SK-N-SH treated with all-trans-retinoic acid at 6 μM for 48 hours (cell line): ENCODE results near the gene DNAH14.
"Not testable (repeated sequence)": the region's sequence is repeated elsewhere in the genome, so short reads cannot be mapped to it uniquely, and the experiment has no call there.

Source experiments
- ATAC-seq: fragments of 200-7000 bp; cut with Tn5 transposase; 3 replicates; pipeline ENCODE4 v1.9.1; 2020; ENCODE audit warnings: mild to moderate bottlenecking, moderate library complexity
- ARNTL ChIP-seq: fragments of 450-650 bp; formaldehyde crosslinking; IDR thresholded peaks from 2 replicates; pipeline ENCODE4 v1.5.0; 2020; ENCODE audit warnings: low read depth, mild to moderate bottlenecking, moderate library complexity, borderline replicate concordance
- BACH2 ChIP-seq: fragments of 250-450 bp; sonication (Bioruptor Pico); IDR thresholded peaks from 2 replicates; pipeline ENCODE4 v1.9.0; 2021; ENCODE audit warnings: mild to moderate bottlenecking, borderline replicate concordance
- CREB5 ChIP-seq: fragments of 250-450 bp; sonication (Bioruptor Pico); IDR thresholded peaks from 2 replicates; pipeline ENCODE4 v1.5.1; 2020; ENCODE audit warnings: low read depth, mild to moderate bottlenecking, moderate library complexity
- CSDC2 ChIP-seq: fragments of 250-450 bp; sonication (Bioruptor Pico); IDR thresholded peaks from 2 replicates; pipeline ENCODE4 v1.5.0; 2020; ENCODE audit warnings: mild to moderate bottlenecking, moderate library complexity
- ESRRG ChIP-seq: fragments of 250-450 bp; sonication (Bioruptor Pico); IDR thresholded peaks from 2 replicates; pipeline ENCODE4 v1.6.1; 2021; ENCODE audit warnings: mild to moderate bottlenecking
- GLIS3 ChIP-seq: fragments of 250-450 bp; sonication (Bioruptor Pico); IDR thresholded peaks from 2 replicates; pipeline ENCODE4 v1.5.0; 2020; ENCODE audit warnings: mild to moderate bottlenecking, moderate library complexity
- ISL1 ChIP-seq: fragments of 250-450 bp; sonication (Bioruptor Pico); IDR thresholded peaks from 2 replicates; pipeline ENCODE4 v2.1.2; 2022; ENCODE audit warnings: mild to moderate bottlenecking, moderate library complexity
- OSR1 ChIP-seq: fragments of 250-450 bp; sonication (Bioruptor Pico); IDR thresholded peaks from 2 replicates; pipeline ENCODE4 v1.8.0; 2022; ENCODE audit warnings: moderate library complexity, mild to moderate bottlenecking, inconsistent platforms
- PATZ1 ChIP-seq: fragments of 250-450 bp; sonication (Bioruptor Pico); IDR thresholded peaks from 2 replicates; pipeline ENCODE4 v1.8.0; 2020; ENCODE audit warnings: mild to moderate bottlenecking, moderate library complexity, borderline replicate concordance
- POU6F1 ChIP-seq: fragments of 250-450 bp; sonication (Bioruptor Pico); IDR thresholded peaks from 2 replicates; pipeline ENCODE4 v1.8.0; 2021; ENCODE audit warnings: low read depth, mild to moderate bottlenecking, moderate library complexity, borderline replicate concordance
- PPARA ChIP-seq: fragments of 250-450 bp; sonication (Bioruptor Pico); IDR thresholded peaks from 2 replicates; pipeline ENCODE4 v1.5.0; 2020; ENCODE audit warnings: mild to moderate bottlenecking, borderline replicate concordance
- RARB ChIP-seq: fragments of 250-450 bp; sonication (Bioruptor Pico); IDR thresholded peaks from 2 replicates; pipeline ENCODE4 v1.8.0; 2021; ENCODE audit warnings: mild to moderate bottlenecking, moderate library complexity
- SNAI2 ChIP-seq: fragments of 250-450 bp; sonication (Bioruptor Pico); IDR thresholded peaks from 2 replicates; pipeline ENCODE4 v1.5.0; 2020; ENCODE audit warnings: mild to moderate bottlenecking, moderate library complexity
- TCF4 ChIP-seq: fragments of 250-450 bp; sonication (Bioruptor Pico); IDR thresholded peaks from 2 replicates; pipeline ENCODE4 v1.8.0; 2021; ENCODE audit warnings: mild to moderate bottlenecking, moderate library complexity, borderline replicate concordance
- TOX ChIP-seq: fragments of 250-450 bp; sonication (Bioruptor Pico); IDR thresholded peaks from 2 replicates; pipeline ENCODE4 v1.8.0; 2021; ENCODE audit warnings: mild to moderate bottlenecking, moderate library complexity, borderline replicate concordance
- TSHZ2 ChIP-seq: fragments of 250-450 bp; sonication (Bioruptor Pico); IDR thresholded peaks from 2 replicates; pipeline ENCODE4 v1.5.0; 2020; ENCODE audit warnings: mild to moderate bottlenecking, moderate library complexity
- ZC3H10 ChIP-seq: fragments of 250-450 bp; sonication (Bioruptor Pico); IDR thresholded peaks from 2 replicates; pipeline ENCODE4 v1.5.1; 2021; ENCODE audit warnings: mild to moderate bottlenecking, moderate library complexity
- ZFP3 ChIP-seq: fragments of 250-450 bp; sonication (Bioruptor Pico); IDR thresholded peaks from 2 replicates; pipeline ENCODE4 v1.5.0; 2020; ENCODE audit warnings: mild to moderate bottlenecking, moderate library complexity
- ZFP30 ChIP-seq: fragments of 450-650 bp; formaldehyde crosslinking; IDR thresholded peaks from 2 replicates; pipeline ENCODE4 v1.5.0; 2022; ENCODE audit warnings: mild to moderate bottlenecking, moderate library complexity
- ZNF565 ChIP-seq: fragments of 450-650 bp; formaldehyde crosslinking; conservative IDR thresholded peaks from 2 replicates; pipeline ENCODE4 v1.5.0; 2020; ENCODE audit warnings: low read depth, mild to moderate bottlenecking, moderate library complexity
- ZNF70 ChIP-seq: fragments of 450-650 bp; formaldehyde crosslinking; IDR thresholded peaks from 2 replicates; pipeline ENCODE4 v1.5.0; 2020; ENCODE audit warnings: mild to moderate bottlenecking, moderate library complexity
- ZNF8 ChIP-seq: fragments of 450-650 bp; formaldehyde crosslinking; IDR thresholded peaks from 2 replicates; pipeline ENCODE4 v1.5.0; 2020; ENCODE audit warnings: mild to moderate bottlenecking, moderate library complexity

The DNAH14 gene

GRCh38 chr1:225230483-225230882 is 301.0 kb downstream of the DNAH14 start:
- TF ChIP-seq ZC3H10 (CRISPR knock-in tag) (no peak), TCF4 (CRISPR knock-in tag) (no peak), SNAI2 (CRISPR knock-in tag) (no peak), ZFP3 (no peak), GLIS3 (CRISPR knock-in tag) (no peak), TSHZ2 (CRISPR knock-in tag) (no peak), ISL1 (CRISPR knock-in tag) (no peak), ZNF70 (CRISPR knock-in tag) (no peak), PPARA (CRISPR knock-in tag) (no peak), ARNTL (CRISPR knock-in tag) (no peak), ZFP30 (no peak), ESRRG (CRISPR knock-in tag) (no peak), TOX (CRISPR knock-in tag) (no peak), ZNF565 (CRISPR knock-in tag) (no peak), CSDC2 (CRISPR knock-in tag) (no peak), RARB (CRISPR knock-in tag) (no peak), BACH2 (CRISPR knock-in tag) (no peak), PATZ1 (no peak)
- ATAC-seq: no peak

GRCh38 chr1:225232930-225233329 is 303.5 kb downstream of the DNAH14 start:
- ATAC-seq: not testable (repeated sequence)

GRCh38 chr1:225242611-225243010 is 313.1 kb downstream of the DNAH14 start:
- TF ChIP-seq TOX (CRISPR knock-in tag): no peak
- no peak for TF ChIP-seq CSDC2 (CRISPR knock-in tag)
- no peak for TF ChIP-seq TSHZ2 (CRISPR knock-in tag)
- TF ChIP-seq ZNF8 (CRISPR knock-in tag): no peak
- TF ChIP-seq ZFP30: no peak
- TF ChIP-seq ZFP3: no peak
- TF ChIP-seq RARB (CRISPR knock-in tag): no peak
- TF ChIP-seq SNAI2 (CRISPR knock-in tag): no peak
- no peak for TF ChIP-seq BACH2 (CRISPR knock-in tag)
- TF ChIP-seq PATZ1: no peak
- TF ChIP-seq TCF4 (CRISPR knock-in tag): no peak
- TF ChIP-seq OSR1 (CRISPR knock-in tag): no peak
- no peak for TF ChIP-seq CREB5 (CRISPR knock-in tag)
- no peak for TF ChIP-seq ARNTL (CRISPR knock-in tag)
- TF ChIP-seq ZC3H10 (CRISPR knock-in tag): no peak
- TF ChIP-seq POU6F1 (CRISPR knock-in tag): no peak
- TF ChIP-seq PPARA (CRISPR knock-in tag): no peak
- TF ChIP-seq, all 23 proteins: peak for 0
- ATAC-seq: no peak
